ENCODE measurements around the gene CTNNA3.

The CTNNA3 gene

GRCh38 chr10:67114945-67115344 is 581.0 kb downstream of the CTNNA3 start:
- no peak for DNase-seq (ENCODE audit: low read depth in 3 of 3)

- DNase-seq (ENCODE audit: low read depth in 3 of 3) = no peak
Measured at GRCh38 chr10:67112765-67113164, 583.2 kb downstream of the CTNNA3 start.

GRCh38 chr10:67110286-67110685 is 585.7 kb downstream of the CTNNA3 start:
- no peak for DNase-seq (ENCODE audit: low read depth in 3 of 3)

- DNase-seq (ENCODE audit: low read depth in 3 of 3) = no peak
Measured at GRCh38 chr10:67107670-67108069, 588.3 kb downstream of the CTNNA3 start.

GRCh38 chr10:67100951-67101350 is 595.0 kb downstream of the CTNNA3 start:
- DNase-seq (ENCODE audit: low read depth in 3 of 3) = no peak

GRCh38 chr10:67098461-67098860 is 597.5 kb downstream of the CTNNA3 start:
- DNase-seq (ENCODE audit: low read depth in 3 of 3) = no peak

- no peak for DNase-seq (ENCODE audit: low read depth in 3 of 3)
Measured at GRCh38 chr10:67095531-67095930, 600.5 kb downstream of the CTNNA3 start.

DNA sequence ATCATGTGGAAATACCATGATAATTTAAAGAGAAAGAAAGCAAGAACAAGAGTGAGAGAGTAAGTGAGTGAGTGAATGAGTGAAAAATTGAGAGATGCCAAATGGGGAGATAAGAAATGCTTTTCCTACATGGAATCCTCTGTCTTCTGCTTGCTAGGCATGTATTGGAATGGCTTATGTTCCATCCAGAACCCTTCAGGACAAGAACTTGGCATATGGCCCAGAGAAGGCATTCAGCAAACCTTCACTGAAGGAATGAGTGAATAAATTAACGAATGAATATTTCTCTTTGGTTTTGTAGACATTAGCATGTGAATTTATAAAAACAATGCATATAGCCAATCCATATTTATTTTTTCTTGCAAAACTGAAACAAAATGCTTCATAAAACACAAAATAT is 608.0 kb downstream of the CTNNA3 start:
- no peak for DNase-seq (ENCODE audit: low read depth in 3 of 3)

DNA sequence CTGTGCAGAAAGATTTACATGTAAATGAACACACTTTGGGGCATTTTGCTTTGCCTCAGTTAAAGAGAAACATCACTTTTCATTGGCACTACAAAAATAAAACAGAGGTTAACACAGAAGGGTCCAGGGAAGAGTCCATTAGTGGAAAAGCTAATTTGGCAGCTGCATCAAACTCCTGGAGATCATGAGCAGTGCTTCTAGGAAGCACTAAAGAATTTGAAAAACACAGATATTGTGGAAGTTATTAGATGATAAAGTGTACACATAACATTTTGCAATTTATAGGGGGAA is 608.9 kb downstream of the CTNNA3 start:
- no peak for DNase-seq (ENCODE audit: low read depth in 3 of 3)

- no peak for DNase-seq (ENCODE audit: low read depth in 3 of 3)
Measured at GRCh38 chr10:67086327-67087134, 609.5 kb downstream of the CTNNA3 start.

DNA sequence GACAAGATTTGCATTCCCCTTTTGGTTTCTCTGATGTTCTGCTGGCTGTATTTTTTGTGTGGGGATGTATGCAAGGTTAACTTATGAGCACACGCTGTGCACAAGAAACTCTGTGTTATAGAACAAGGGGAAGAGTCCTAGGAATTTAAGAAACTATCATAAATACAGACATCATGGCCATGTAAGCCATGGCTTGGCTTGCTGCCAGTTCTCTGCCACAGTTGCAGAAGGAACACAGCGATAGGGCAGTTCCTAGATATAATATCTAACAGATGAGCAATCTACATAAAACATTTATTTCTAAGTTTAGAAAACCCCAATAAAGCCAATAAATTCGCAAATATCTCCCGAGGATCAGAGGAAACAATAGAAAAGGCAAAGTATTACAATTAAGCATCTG is 616.9 kb downstream of the CTNNA3 start:
- no peak for DNase-seq (ENCODE audit: low read depth in 3 of 3)

DNA sequence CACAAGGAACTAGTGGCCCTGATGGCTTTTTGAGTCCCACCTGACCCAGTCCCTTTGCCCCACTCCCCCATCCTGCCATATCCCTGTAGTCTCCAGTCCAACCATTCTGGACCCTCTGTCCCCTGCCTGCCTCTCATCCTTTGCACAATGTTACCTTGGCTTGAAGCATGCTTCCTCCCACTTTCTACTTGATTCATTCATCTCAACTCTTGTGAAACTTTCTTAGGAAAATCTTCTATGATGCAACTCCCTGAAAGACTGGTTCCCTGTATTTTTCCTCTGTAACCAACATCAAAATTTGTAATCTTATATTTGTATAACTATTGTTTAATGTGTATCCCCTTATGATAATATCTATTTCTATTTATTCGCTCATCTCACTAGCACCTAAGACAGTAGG is 618.6 kb downstream of the CTNNA3 start:
- no peak for DNase-seq (ENCODE audit: low read depth in 3 of 3)

DNA sequence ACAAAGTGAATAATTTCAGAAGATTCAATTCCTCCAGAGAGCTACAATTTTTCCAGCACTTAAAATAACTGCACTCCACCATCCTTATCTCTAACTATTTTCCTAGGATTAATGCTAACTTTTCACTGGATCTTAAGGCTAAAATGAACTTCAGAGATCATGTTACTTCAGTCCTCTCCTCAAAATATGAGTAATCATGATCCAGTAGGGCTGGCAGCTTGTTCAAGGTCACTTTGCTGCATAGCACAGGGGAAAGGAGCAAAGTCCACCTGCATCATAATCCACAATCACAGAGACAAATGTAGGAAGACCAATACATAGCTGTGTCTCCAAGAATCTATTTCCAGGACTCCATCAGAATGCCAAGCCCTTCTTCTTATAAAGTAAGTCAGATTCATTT is 619.9 kb downstream of the CTNNA3 start:
- no peak for DNase-seq (ENCODE audit: low read depth in 3 of 3)

- DNase-seq (ENCODE audit: low read depth in 3 of 3) = no peak
Measured at GRCh38 chr10:67075491-67075971, 620.5 kb downstream of the CTNNA3 start.

GRCh38 chr10:67072654-67073053 is 623.3 kb downstream of the CTNNA3 start:
- DNase-seq (ENCODE audit: low read depth in 3 of 3) = no peak

DNA sequence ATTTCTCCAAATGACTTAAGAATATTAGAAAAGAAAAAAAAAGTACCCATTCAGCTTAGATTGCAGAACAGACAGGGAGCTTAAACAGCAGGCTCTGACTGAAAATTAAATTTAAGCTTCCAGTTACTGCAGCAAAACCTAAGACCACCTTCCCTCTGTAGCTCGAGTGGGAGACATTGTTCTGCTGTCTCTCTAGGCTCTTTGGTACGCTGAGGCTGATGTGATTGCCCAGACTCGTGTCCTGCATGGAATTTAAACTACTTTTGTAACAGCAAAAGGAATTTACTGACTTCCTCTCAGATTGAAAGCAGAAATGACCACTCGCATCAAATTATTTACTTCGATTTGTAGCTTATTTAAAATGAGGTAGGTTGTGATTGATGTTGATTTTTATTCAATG is 645.6 kb downstream of the CTNNA3 start:
- DNase-seq (ENCODE audit: low read depth in 3 of 3) = no peak

GRCh38 chr10:67049988-67050387 is 646.0 kb downstream of the CTNNA3 start:
- DNase-seq (ENCODE audit: low read depth in 3 of 3) = no peak

GRCh38 chr10:67046507-67046906 is 649.5 kb downstream of the CTNNA3 start:
- DNase-seq (ENCODE audit: low read depth in 3 of 3) = no peak

DNA sequence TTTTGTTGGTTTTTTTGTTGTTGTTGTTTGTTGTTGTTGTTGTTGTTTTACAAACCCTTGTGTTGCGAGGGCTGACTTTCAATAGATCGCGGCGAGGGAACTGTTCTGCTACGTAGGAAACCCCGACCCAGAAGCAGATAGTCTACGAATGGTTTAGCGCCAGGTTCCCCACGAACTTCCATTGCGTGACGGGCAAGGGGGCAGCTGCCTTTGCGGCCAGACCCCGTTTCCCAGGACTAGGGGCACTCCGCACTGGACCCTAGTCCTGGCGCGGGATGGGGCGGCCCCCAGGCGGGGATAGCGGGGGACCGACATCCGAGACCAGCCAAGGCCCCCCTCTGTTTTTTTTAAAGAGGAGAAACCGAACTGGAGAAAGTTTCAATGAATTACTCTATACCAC is 650.6 kb downstream of the CTNNA3 start:
- no peak for DNase-seq (ENCODE audit: low read depth in 3 of 3)

GRCh38 chr10:67043041-67043440 is 653.0 kb downstream of the CTNNA3 start:
- no peak for DNase-seq (ENCODE audit: low read depth in 3 of 3)

DNA sequence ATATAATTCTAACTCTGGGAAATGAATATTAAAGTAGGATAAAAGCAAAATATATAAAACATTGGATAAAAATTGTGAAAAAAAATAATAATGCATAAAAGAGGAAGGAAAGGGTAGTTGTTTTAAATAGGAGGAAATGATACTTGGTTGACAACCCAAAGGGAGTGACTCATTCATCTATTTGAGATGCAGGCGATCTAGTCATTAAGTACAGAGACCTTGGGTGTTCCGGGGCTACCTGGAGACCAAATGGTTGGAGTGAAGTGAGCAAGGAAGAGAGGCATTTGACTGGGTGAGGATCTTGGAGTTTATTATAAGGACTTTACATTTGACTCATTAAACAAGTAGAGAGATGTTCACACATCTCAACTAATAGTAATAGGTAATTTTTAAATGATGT is 659.2 kb downstream of the CTNNA3 start:
- no peak for DNase-seq (ENCODE audit: low read depth in 3 of 3)

GRCh38 chr10:67033878-67034277 is 662.1 kb downstream of the CTNNA3 start:
- no peak for DNase-seq (ENCODE audit: low read depth in 3 of 3)

GRCh38 chr10:67022099-67022498 is 673.9 kb downstream of the CTNNA3 start:
- no peak for DNase-seq (ENCODE audit: low read depth in 3 of 3)

- DNase-seq (ENCODE audit: low read depth in 3 of 3) = no peak
Measured at GRCh38 chr10:67017218-67017617, 678.8 kb downstream of the CTNNA3 start.

Data from stimulated activated CD4-positive, alpha-beta T cell treated with anti-CD3 and anti-CD28 coated beads, TNF-alpha, amount 100 ng/mL, for 4 hours (primary cell).